ENCODE results near the gene UBR3. TPM values are rescaled to one million over a fixed set of nuclear protein-coding genes. Genes with fewer than 3 reads are reported as not detected.
"Not testable (repeated sequence)": the region's sequence is repeated elsewhere in the genome, so short reads cannot be mapped to it uniquely, and the experiment has no call there.

Gene UBR3
- polyA plus RNA-seq, 4 donors: 8.1 to 21.6 (median 10.1) TPM

DNA sequence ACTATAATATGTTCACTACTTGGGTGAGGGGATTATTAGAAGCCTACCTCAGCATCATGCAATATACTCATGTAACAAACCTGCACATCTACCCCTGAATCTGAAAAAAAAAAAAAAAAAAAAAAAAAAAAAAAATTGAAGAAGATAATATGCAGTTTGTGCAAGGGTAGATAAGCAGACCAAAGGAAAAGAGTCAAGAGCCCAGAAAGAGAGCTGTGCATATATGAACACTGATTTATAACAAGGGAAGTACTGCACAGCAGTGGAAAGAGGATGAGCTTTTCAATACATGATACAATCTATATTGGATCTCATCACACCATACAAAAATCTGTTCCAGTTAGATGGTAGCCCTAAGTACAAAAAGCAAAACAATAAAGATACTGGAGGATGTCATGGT is 268.1 kb downstream of the UBR3 start:
- Histone ChIP-seq H3K27me3 (ENCODE audit: control insufficient read depth in 3 of 3, insufficient read depth in 3 of 3, low read length in 3 of 3) (no peaks in the 10 kb centered on the region), H3K9me3 (ENCODE audit: control insufficient read depth in 2 of 2, insufficient read depth in 1 of 2, low read depth in 1 of 2, low read length in 1 of 2) (peaks cover 0 to 6% of the 10 kb centered on the region in 2 donors), H3K4me1 (ENCODE audit: control insufficient read depth in 3 of 3, insufficient read depth in 2 of 3, low read depth in 1 of 3, low read length in 2 of 3) (peaks cover 0 to 3% (median 0%) of the 10 kb centered on the region in 3 donors), H3K36me3 (ENCODE audit: control insufficient read depth in 3 of 3, insufficient read depth in 2 of 3, low read depth in 1 of 3, low read length in 3 of 3) (no peaks in the 10 kb centered on the region), H3K27ac (ENCODE audit: low read depth in 1 of 3, low read length in 2 of 3) (no peak overlapping the region), H3K4me3 (ENCODE audit: low read depth in 1 of 3, low read length in 3 of 3) (no peak overlapping the region)
- DNase-seq (no peak), FAIRE-seq (no peak)

DNA sequence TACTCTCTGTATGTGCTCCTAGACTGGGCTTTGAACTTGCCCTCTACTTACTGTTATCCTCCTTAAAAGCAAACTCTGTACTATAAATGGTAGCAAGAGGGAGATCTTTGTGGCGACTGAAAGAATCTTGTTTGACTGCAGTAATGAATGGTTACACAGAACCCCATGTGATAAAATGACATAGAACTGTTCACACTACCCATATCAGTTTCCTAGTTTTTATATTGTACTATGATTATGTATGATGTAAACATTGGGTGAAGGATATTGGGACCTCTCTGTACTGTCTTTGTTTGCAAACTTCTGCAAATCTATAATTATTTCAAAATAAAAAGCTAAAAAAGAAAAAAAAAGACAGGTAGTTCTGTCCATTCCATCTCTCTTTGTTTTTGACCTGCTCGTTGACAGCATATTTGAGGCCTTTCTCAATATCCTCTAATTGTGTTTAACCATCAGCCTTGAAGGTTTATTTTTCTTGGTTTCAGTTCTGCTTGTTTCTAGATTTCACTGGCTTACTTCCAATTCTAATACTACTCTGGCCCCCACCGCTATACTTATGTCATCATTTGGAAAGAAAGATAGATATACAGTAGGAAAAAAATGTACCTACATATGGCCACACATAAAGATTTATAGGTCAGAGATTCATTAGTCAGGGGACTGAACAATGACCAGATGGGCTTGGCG is 271.5 kb downstream of the UBR3 start:
- DNase-seq (no peak), FAIRE-seq (no peak)
- Histone ChIP-seq H3K36me3 (ENCODE audit: control insufficient read depth in 3 of 3, insufficient read depth in 2 of 3, low read depth in 1 of 3, low read length in 3 of 3) (no peaks in the 10 kb centered on the region), H3K27ac (ENCODE audit: low read depth in 1 of 3, low read length in 2 of 3) (no peak overlapping the region), H3K4me3 (ENCODE audit: low read depth in 1 of 3, low read length in 3 of 3) (no peak overlapping the region), H3K4me1 (ENCODE audit: control insufficient read depth in 3 of 3, insufficient read depth in 2 of 3, low read depth in 1 of 3, low read length in 2 of 3) (no peaks in the 10 kb centered on the region), H3K27me3 (ENCODE audit: control insufficient read depth in 3 of 3, insufficient read depth in 3 of 3, low read length in 3 of 3) (no peaks in the 10 kb centered on the region), H3K9me3 (ENCODE audit: control insufficient read depth in 2 of 2, insufficient read depth in 1 of 2, low read depth in 1 of 2, low read length in 1 of 2) (no peaks in the 10 kb centered on the region)
- WGBS, 3 donors: 73 to 83% (median 79%) methylated on average over 4 of the region's 4 CpGs

DNA sequence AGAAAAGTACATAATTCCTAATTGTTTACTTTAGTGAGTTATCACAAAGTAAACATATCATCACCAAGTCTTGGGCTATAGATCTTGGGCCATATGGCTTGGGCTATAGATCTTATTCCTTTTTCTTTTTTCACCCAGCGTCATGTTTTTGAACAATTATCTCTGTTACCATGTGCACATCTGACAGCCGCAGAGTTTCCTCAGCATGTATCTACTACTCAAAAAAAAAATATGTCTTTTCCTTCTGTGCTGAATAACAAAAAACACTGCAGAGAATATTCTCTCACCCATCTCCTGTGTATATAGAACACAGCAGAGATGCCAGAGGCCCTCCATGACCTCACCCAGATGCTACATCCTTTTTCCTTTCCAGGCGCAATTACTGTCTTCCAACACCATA is 274.5 kb downstream of the UBR3 start:
- Histone ChIP-seq H3K4me1 (ENCODE audit: control insufficient read depth in 3 of 3, insufficient read depth in 2 of 3, low read depth in 1 of 3, low read length in 2 of 3) (no peaks in the 10 kb centered on the region), H3K27ac (ENCODE audit: low read depth in 1 of 3, low read length in 2 of 3) (no peak overlapping the region), H3K9me3 (ENCODE audit: control insufficient read depth in 2 of 2, insufficient read depth in 1 of 2, low read depth in 1 of 2, low read length in 1 of 2) (no peaks in the 10 kb centered on the region), H3K4me3 (ENCODE audit: low read depth in 1 of 3, low read length in 3 of 3) (no peak overlapping the region), H3K36me3 (ENCODE audit: control insufficient read depth in 3 of 3, insufficient read depth in 2 of 3, low read depth in 1 of 3, low read length in 3 of 3) (no peaks in the 10 kb centered on the region), H3K27me3 (ENCODE audit: control insufficient read depth in 3 of 3, insufficient read depth in 3 of 3, low read length in 3 of 3) (no peaks in the 10 kb centered on the region)
- 71 to 84% (median 76%) methylated on average over 3 of the region's 3 CpGs for WGBS, 3 donors
- FAIRE-seq (no peak), DNase-seq (no peak)

DNA sequence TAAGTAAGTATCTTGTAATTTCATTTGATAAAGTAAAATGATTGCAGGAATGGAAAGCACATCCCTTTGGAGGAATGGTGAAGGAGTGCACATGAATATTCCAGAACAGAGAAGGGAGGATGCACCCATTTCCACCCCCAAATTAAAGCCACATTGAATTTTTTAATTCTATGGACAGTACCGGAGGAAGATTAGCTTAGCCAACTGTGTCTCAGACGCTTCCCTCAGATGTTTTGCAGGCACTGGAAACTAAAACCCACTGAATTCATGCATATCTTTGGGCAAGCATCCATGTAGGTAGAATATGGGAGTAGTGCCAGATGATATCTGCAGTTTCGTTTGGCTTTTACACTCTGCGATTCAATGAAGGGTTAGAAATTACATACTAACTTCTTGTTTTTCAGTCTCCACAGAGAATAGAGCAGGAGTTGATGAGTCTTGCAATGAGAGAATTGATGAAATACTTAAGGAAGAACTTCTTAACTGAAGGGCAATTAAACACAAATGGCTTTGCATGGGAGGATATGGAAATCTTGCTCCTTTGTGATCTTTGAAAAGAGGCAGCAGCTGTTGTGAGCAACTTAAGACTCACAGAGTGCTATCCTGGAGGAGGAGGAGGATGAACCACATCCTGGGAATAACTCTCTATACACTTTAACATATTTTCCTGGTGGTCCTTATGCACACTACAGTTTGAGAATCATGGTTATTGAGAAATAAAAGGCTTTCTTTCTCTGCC is 279.0 kb downstream of the UBR3 start:
- no peaks in the 10 kb centered on the region for H3K27me3 ChIP-seq (ENCODE audit: control insufficient read depth in 3 of 3, insufficient read depth in 3 of 3, low read length in 3 of 3)
- no peaks in the 10 kb centered on the region for H3K36me3 ChIP-seq (ENCODE audit: control insufficient read depth in 3 of 3, insufficient read depth in 2 of 3, low read depth in 1 of 3, low read length in 3 of 3)
- H3K27ac ChIP-seq (ENCODE audit: low read depth in 1 of 3, low read length in 2 of 3): no peak overlapping the region
- no peaks in the 10 kb centered on the region for H3K9me3 ChIP-seq (ENCODE audit: control insufficient read depth in 2 of 2, insufficient read depth in 1 of 2, low read depth in 1 of 2, low read length in 1 of 2)
- no peaks in the 10 kb centered on the region for H3K4me1 ChIP-seq (ENCODE audit: control insufficient read depth in 3 of 3, insufficient read depth in 2 of 3, low read depth in 1 of 3, low read length in 2 of 3)
- no peak for FAIRE-seq
- no peak for DNase-seq
- 51 to 82% (median 56%) methylated on average over 4 of the region's 4 CpGs for WGBS, 3 donors
- H3K4me3 ChIP-seq (ENCODE audit: low read depth in 1 of 3, low read length in 3 of 3): no peak overlapping the region

DNA sequence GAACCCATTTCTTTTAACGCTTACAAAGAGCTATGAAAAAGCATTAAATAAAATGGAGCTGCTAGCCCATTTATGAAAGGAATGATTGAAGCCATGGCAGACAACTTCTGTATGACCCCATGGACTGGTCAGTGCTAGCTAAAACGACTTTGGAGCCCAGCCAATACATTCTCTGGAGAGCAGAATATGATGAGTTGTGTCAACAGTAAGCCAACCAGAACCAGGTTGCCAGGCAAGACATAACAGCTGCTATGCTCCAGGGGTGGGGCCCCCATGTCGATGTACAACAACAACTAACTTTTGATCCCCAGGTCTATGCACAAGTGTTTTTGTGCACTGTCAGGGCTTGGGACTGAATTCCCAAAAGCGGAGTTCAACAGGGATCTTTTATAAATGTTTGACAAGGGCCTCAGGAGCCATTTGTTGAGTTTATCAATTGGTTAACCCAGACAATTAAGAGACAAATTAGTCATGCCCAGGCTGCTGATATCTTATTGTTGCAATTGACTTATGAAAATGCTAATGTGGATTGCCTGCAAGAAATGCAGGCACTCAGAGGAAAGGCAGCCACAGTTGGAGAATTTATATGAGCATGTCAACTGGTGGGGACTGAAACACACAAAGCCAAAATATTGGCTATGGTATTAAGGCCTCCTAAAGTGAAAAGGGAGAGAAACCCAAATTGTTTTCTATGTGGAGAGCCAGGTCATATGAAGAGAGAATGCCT is 286.1 kb downstream of the UBR3 start:
- DNase-seq (peak in 1 of 2 donors; percentile 7), FAIRE-seq (no peak)
- Histone ChIP-seq H3K36me3 (ENCODE audit: control insufficient read depth in 3 of 3, insufficient read depth in 2 of 3, low read depth in 1 of 3, low read length in 3 of 3) (no peaks in the 10 kb centered on the region), H3K27me3 (ENCODE audit: control insufficient read depth in 3 of 3, insufficient read depth in 3 of 3, low read length in 3 of 3) (no peaks in the 10 kb centered on the region), H3K9me3 (ENCODE audit: control insufficient read depth in 2 of 2, insufficient read depth in 1 of 2, low read depth in 1 of 2, low read length in 1 of 2) (peaks cover 0 to 14% of the 10 kb centered on the region in 2 donors), H3K4me3 (ENCODE audit: low read depth in 1 of 3, low read length in 3 of 3) (no peak overlapping the region), H3K4me1 (ENCODE audit: control insufficient read depth in 3 of 3, insufficient read depth in 2 of 3, low read depth in 1 of 3, low read length in 2 of 3) (no peaks in the 10 kb centered on the region), H3K27ac (ENCODE audit: low read depth in 1 of 3, low read length in 2 of 3) (no peak overlapping the region)
- WGBS, 3 donors: 69 to 78% (median 70%) methylated on average over 4 of the region's 4 CpGs

DNA sequence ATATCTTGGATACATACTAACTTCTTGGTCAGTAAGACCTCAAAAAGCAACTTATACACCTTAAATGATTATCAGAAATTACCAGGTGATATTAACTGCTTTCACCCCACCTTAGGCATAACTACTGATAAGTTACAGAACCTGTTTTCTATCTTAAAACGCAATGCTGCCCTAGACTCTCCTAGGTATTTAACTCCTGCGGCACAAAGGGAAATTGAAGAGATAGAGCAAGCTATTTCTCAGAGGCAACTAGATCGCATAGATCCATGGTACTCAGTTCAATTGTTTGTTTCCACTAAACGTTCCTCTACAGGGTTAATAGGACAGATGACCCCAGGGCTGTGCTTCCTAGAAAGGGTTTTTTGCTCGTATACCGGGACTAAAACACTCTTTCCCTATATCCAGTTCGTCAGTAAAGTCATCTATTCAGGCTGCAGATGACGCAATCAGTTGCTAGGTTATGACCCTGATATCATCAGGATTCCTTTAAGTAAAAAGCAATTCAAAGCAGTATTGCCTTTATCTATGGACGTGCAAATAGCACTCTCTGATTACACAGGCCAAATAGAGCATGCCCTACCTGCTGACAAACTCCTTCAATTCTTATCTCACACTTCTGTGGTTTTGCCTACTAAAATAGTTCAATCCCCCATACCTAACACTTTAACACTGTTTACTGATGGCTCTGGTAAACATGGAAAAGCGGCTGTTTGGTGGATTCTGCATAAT is 288.4 kb downstream of the UBR3 start:
- DNase-seq (peak; percentile 14 to 17), FAIRE-seq (no peak)
- peaks cover 0 to 23% of the 10 kb centered on the region in 2 donors for H3K9me3 ChIP-seq (ENCODE audit: control insufficient read depth in 2 of 2, insufficient read depth in 1 of 2, low read depth in 1 of 2, low read length in 1 of 2)
- H3K27ac ChIP-seq (ENCODE audit: low read depth in 1 of 3, low read length in 2 of 3): no peak overlapping the region
- WGBS, 3 donors: 29 to 63% (median 45%) methylated on average over 10 of the region's 10 CpGs
- no peaks in the 10 kb centered on the region for H3K27me3 ChIP-seq (ENCODE audit: control insufficient read depth in 3 of 3, insufficient read depth in 3 of 3, low read length in 3 of 3)
- no peak overlapping the region for H3K4me3 ChIP-seq (ENCODE audit: low read depth in 1 of 3, low read length in 3 of 3)
- no peaks in the 10 kb centered on the region for H3K36me3 ChIP-seq (ENCODE audit: control insufficient read depth in 3 of 3, insufficient read depth in 2 of 3, low read depth in 1 of 3, low read length in 3 of 3)
- H3K4me1 ChIP-seq (ENCODE audit: control insufficient read depth in 3 of 3, insufficient read depth in 2 of 3, low read depth in 1 of 3, low read length in 2 of 3): no peaks in the 10 kb centered on the region

DNA sequence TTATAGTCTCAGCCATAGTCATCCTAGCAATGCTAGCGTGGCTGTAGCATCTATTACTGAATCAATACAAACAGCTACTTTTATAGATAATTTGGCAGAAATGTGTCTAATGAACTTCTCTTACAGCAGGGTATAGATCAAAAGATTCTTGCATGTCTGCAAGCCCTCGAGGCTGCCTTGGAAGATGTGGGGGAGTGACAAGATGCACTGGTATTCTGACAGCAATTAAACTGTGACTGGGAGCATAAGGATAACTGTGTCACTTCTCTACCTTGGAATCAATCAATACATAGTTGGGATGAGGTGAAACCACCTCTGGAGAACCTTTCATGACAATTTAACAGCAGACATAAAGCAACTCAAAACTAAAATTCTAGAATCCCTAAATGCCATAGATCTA is 291.4 kb downstream of the UBR3 start:
- Histone ChIP-seq H3K27ac (ENCODE audit: low read depth in 1 of 3, low read length in 2 of 3) (no peak overlapping the region), H3K9me3 (ENCODE audit: control insufficient read depth in 2 of 2, insufficient read depth in 1 of 2, low read depth in 1 of 2, low read length in 1 of 2) (peaks cover 0 to 21% of the 10 kb centered on the region in 2 donors), H3K4me3 (ENCODE audit: low read depth in 1 of 3, low read length in 3 of 3) (no peak overlapping the region), H3K27me3 (ENCODE audit: control insufficient read depth in 3 of 3, insufficient read depth in 3 of 3, low read length in 3 of 3) (no peaks in the 10 kb centered on the region), H3K4me1 (ENCODE audit: control insufficient read depth in 3 of 3, insufficient read depth in 2 of 3, low read depth in 1 of 3, low read length in 2 of 3) (no peaks in the 10 kb centered on the region), H3K36me3 (ENCODE audit: control insufficient read depth in 3 of 3, insufficient read depth in 2 of 3, low read depth in 1 of 3, low read length in 3 of 3) (no peaks in the 10 kb centered on the region)
- FAIRE-seq: no peak
- WGBS, 3 donors: 67 to 82% (median 75%) methylated on average over 2 of the region's 2 CpGs
- DNase-seq: no peak

DNA sequence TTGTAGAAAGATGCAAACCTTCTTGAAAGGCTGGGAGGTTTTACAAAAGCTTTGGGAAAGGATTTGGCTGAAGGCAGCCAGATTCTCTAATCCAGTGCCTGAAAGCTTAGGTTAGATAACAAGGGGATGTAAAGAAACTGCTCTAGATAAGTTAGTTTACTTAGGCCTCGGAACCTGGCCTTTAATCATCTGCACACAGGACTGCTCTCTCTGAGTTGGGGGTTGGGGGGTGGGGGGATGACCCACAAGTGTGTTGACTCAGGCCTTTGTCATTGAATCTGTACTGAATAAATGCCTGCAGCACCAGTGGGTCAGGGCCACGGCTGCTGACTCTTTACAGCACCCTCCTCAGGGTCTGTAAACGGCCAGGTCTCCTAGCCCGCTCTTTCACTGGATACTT is 292.1 kb downstream of the UBR3 start:
- not testable (repeated sequence) for H3K27me3 ChIP-seq (ENCODE audit: control insufficient read depth in 3 of 3, insufficient read depth in 3 of 3, low read length in 3 of 3); H3K4me1 ChIP-seq (ENCODE audit: control insufficient read depth in 3 of 3, insufficient read depth in 2 of 3, low read depth in 1 of 3, low read length in 2 of 3); H3K27ac ChIP-seq (ENCODE audit: low read depth in 1 of 3, low read length in 2 of 3); DNase-seq; FAIRE-seq; H3K36me3 ChIP-seq (ENCODE audit: control insufficient read depth in 3 of 3, insufficient read depth in 2 of 3, low read depth in 1 of 3, low read length in 3 of 3); H3K4me3 ChIP-seq (ENCODE audit: low read depth in 1 of 3, low read length in 3 of 3)
- H3K9me3 ChIP-seq (ENCODE audit: control insufficient read depth in 2 of 2, insufficient read depth in 1 of 2, low read depth in 1 of 2, low read length in 1 of 2): peaks cover 0 to 21% of the 10 kb centered on the region in 2 donors
- 63 to 78% (median 74%) methylated on average over 4 of the region's 4 CpGs for WGBS, 3 donors
